IMR-90 (cell line): ENCODE data around the gene TUBB2B. TPM values are rescaled to one million over a fixed set of nuclear protein-coding genes. Genes with fewer than 3 reads are reported as not detected.

Experiments
- ATAC-seq: fragments of 200-7000 bp; cut with Tn5 transposase; 2 replicates; pipeline ENCODE4 v1.9.1; 2020; ENCODE audit warnings: low read depth, mild to moderate bottlenecking, moderate library complexity
- BruUV-seq: library from RNA; stranded (reverse); fragments of 400-500 nt; replicated peaks from 2 replicates; lab custom pipeline; 2021; lab: Mats Ljungman, UMichigan
- CTCF ChIA-PET: fragments of 300-600 bp; formaldehyde crosslinking; extraction: SDS; loops from one replicate; lab custom pipeline; 2021; ENCODE audit warnings: antibody characterized with exemption; lab: Yijun Ruan, JAX
- POLR2A ChIA-PET: fragments of 300-600 bp; sonication (Branson Sonifier 250); formaldehyde crosslinking; loops from one replicate; lab custom pipeline; 2022; ENCODE audit warnings: antibody characterized with exemption; ENCODE audit not compliant: unreplicated experiment; lab: Charles Lee
- DNase-seq: peaks from one replicate; pipeline ENCODE4 v3.0.0; 2013
- H2AFZ ChIP-seq: replicated peaks from 2 replicates; pipeline ENCODE3; 2013; ENCODE audit warnings: low read length, mild to moderate bottlenecking; ENCODE audit not compliant: poor library complexity
- H2AK5ac ChIP-seq: 2 replicates; pipeline ENCODE4 v1.6.1; 2013; ENCODE audit warnings: low read depth, low read length, inconsistent platforms
- H2AK9ac ChIP-seq: replicated peaks from 2 replicates; pipeline ENCODE3; 2013; ENCODE audit warnings: mild to moderate bottlenecking, low read depth, low read length, moderate library complexity; ENCODE audit not compliant: poor library complexity
- H2BK120ac ChIP-seq: 2 replicates; pipeline ENCODE4 v1.6.1; 2013; ENCODE audit warnings: low read depth, low read length, inconsistent platforms
- H2BK15ac ChIP-seq: 3 replicates; pipeline ENCODE4 v1.6.1; 2013; ENCODE audit warnings: low read depth, low read length, inconsistent platforms
- H2BK20ac ChIP-seq: 2 replicates; pipeline ENCODE4 v1.6.1; 2013; ENCODE audit warnings: low read depth, mild to moderate bottlenecking, inconsistent platforms, low read length, moderate library complexity
- H2BK5ac ChIP-seq: 2 replicates; pipeline ENCODE4 v1.6.1; 2013; ENCODE audit warnings: mild to moderate bottlenecking, low read depth, low read length, inconsistent platforms; ENCODE audit not compliant: poor library complexity, severe bottlenecking
- H3K14ac ChIP-seq: replicated peaks from 2 replicates; pipeline ENCODE4 v1.6.1; 2013; ENCODE audit warnings: low read depth, low read length, inconsistent platforms
- H3K18ac ChIP-seq: 2 replicates; pipeline ENCODE4 v1.6.1; 2013; ENCODE audit warnings: low read depth, low read length, control low read depth
- H3K23ac ChIP-seq: 2 replicates; pipeline ENCODE4 v1.6.1; 2013; ENCODE audit warnings: low read depth, low read length, inconsistent platforms
- H3K27ac ChIP-seq: 2 replicates; pipeline ENCODE4 v1.5.1; 2013; ENCODE audit warnings: mild to moderate bottlenecking, control low read depth, low read length; ENCODE audit not compliant: insufficient read depth
- H3K27me3 ChIP-seq: 2 replicates; pipeline ENCODE4 v1.6.1; 2013; ENCODE audit warnings: low read length; ENCODE audit not compliant: control insufficient read depth, insufficient read depth
- H3K36me3 ChIP-seq: 2 replicates; pipeline ENCODE4 v1.6.1; 2013; ENCODE audit warnings: low read length, mixed read lengths; ENCODE audit not compliant: control insufficient read depth, insufficient read depth
- H3K4ac ChIP-seq: 2 replicates; pipeline ENCODE4 v1.6.1; 2013; ENCODE audit warnings: low read depth, low read length, inconsistent platforms
- H3K4me1 ChIP-seq: 2 replicates; pipeline ENCODE4 v1.6.1; 2013; ENCODE audit warnings: low read length, mixed read lengths; ENCODE audit not compliant: control insufficient read depth, insufficient read depth
- H3K4me2 ChIP-seq: 2 replicates; pipeline ENCODE4 v1.6.1; 2013; ENCODE audit warnings: low read depth, mild to moderate bottlenecking, control low read depth, low read length, moderate library complexity
- H3K4me3 ChIP-seq: 2 replicates; pipeline ENCODE4 v1.5.1; 2013; ENCODE audit warnings: low read depth, mild to moderate bottlenecking, control low read depth, low read length, moderate library complexity; ENCODE audit not compliant: insufficient read depth
- H3K56ac ChIP-seq: 2 replicates; pipeline ENCODE4 v1.6.1; 2013; ENCODE audit warnings: low read length, inconsistent platforms; ENCODE audit not compliant: insufficient read depth; ENCODE audit errors: extremely low read depth
- H3K79me1 ChIP-seq, 2 experiments: 2 replicates each; pipeline ENCODE4 v1.6.1; 2013; ENCODE audit warnings: low read length in 2 of 2, inconsistent platforms in 1 of 2, low read depth in 1 of 2
- H3K9ac ChIP-seq: 2 replicates; pipeline ENCODE4 v1.6.1; 2013; ENCODE audit warnings: low read depth, low read length, control low read depth
- H3K9me1 ChIP-seq: 2 replicates; pipeline ENCODE4 v1.6.1; 2013; ENCODE audit warnings: low read length, inconsistent platforms; ENCODE audit not compliant: insufficient read depth
- H3K9me3 ChIP-seq: 2 replicates; pipeline ENCODE4 v1.6.1; 2013; ENCODE audit warnings: low read length; ENCODE audit not compliant: control insufficient read depth, insufficient read depth
- H4K20me1 ChIP-seq: 2 replicates; pipeline ENCODE4 v1.6.1; 2013; ENCODE audit warnings: low read length, inconsistent platforms; ENCODE audit not compliant: insufficient read depth
- H4K5ac ChIP-seq: 2 replicates; pipeline ENCODE4 v1.6.1; 2013; ENCODE audit warnings: mild to moderate bottlenecking, low read depth, low read length, control low read depth
- H4K8ac ChIP-seq, 2 experiments: 2 replicates each; pipeline ENCODE4 v1.6.1; 2013; ENCODE audit warnings: low read depth in 2 of 2, low read length in 2 of 2, control low read depth in 1 of 2, inconsistent platforms in 1 of 2
- H4K91ac ChIP-seq: 2 replicates; pipeline ENCODE4 v1.6.1; 2013; ENCODE audit warnings: low read depth, low read length, inconsistent platforms; ENCODE audit not compliant: insufficient read depth
- BHLHE40 ChIP-seq: fragments of 150-350 bp; IDR thresholded peaks from 2 replicates; pipeline ENCODE4 v1.6.1; 2016; ENCODE audit warnings: mild to moderate bottlenecking, low read depth, low read length
- CHD1 ChIP-seq: IDR thresholded peaks from 2 replicates; pipeline ENCODE4 v1.6.1; 2012; ENCODE audit warnings: low read depth, low read length, improper control_type of control experiment
- NFE2L2 ChIP-seq: fragments of 150-350 bp; IDR thresholded peaks from 2 replicates; pipeline ENCODE4 v1.6.1; 2016; ENCODE audit warnings: low read depth, mild to moderate bottlenecking, low read length
- WGBS, 2 experiments: methylation state at CpG; one replicate each; pipeline versions ENCODE4 v1.1.5 to v1.1.7; 2013; ENCODE audit warnings: missing lambda C conversion rate in 2 of 2; ENCODE audit not compliant: insufficient read length in 1 of 2; ENCODE audit errors: extremely low coverage in 2 of 2; 5-methylcytosine and 5-hydroxymethylcytosine counted together
- dilution Hi-C: fragments of 300-500 bp; cut with HindIII; formaldehyde crosslinking; loops from one replicate; pipeline ENCODE4 v1.14.3; 2018; ENCODE audit warnings: low sequenced_read_pairs; ENCODE audit not compliant: unreplicated experiment
- in situ Hi-C: fragments of 300-500 bp; cut with MboI; formaldehyde crosslinking; loops from 3 replicates; pipeline ENCODE4 v1.14.3; 2019; ENCODE audit warnings: low sequenced_read_pairs, inconsistent platforms, mixed read lengths
- intact Hi-C: fragments of 100-400 bp; cut with micrococcal nuclease; formaldehyde crosslinking; loops from 2 replicates; pipeline ENCODE4 v1.10.0; 2022
- polyA plus RNA-seq, 3 experiments: library from polyadenylated mRNA; depleted of rRNA; stranded (reverse); fragments of >200 nt; gene quantifications; 2 replicates each; pipeline ENCODE4 v1.2.3, GENCODE V29; 2012; ENCODE audit warnings: low replicate concordance in 1 of 3
- total RNA-seq: library from RNA; depleted of rRNA; stranded (reverse); fragments of >200 nt; gene quantifications from 2 replicates; pipeline ENCODE4 v1.2.3, GENCODE V29; 2012
- TF ChIP-seq, protein P1 (sequence below): conservative IDR thresholded peaks from 2 replicates; pipeline ENCODE4 v1.5.1; 2012; ENCODE audit warnings: mild to moderate bottlenecking, low read depth, low read length, improper control_type of control experiment
- TF ChIP-seq, protein P2 (sequence below): fragments of 150-350 bp; IDR thresholded peaks from 2 replicates; pipeline ENCODE4 v1.6.1; 2016; ENCODE audit warnings: low read depth, mild to moderate bottlenecking, low read length, moderate library complexity, borderline replicate concordance

Gene TUBB2B
- total and polyA plus RNA-seq, 2 of the 4 experiments (the other 2 are of a cell fraction) = 13.6 to 21.1 TPM

DNA sequence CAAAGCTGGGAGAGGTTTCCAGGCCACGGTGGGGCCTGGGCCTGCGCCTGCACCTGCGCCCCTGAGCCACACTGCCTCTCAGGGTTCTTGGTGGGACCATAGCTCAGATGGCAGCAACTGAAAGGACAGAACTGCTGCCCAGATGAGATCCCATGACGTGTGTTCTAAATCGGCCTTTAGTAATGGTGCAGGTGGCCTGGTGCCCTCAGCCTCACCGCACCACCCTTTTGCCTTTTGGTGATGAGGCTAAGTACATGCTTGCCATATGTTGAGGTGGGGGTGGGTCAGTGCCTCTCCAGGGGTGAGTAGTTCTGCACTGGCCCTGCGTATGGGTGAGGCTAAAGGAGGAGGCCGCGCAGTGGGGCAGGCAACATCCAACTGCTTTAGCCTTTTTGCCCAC, 38.7 kb upstream of the TUBB2B start:
- Histone ChIP-seq H2AFZ (no peak overlapping the region), H3K14ac (no peak overlapping the region), H2BK5ac (no peak overlapping the region), H3K27ac (no peak overlapping the region), H3K9me3 (no peaks in the 10 kb centered on the region), H3K4me3 (no peak overlapping the region), H3K4me2 (no peak overlapping the region), H3K27me3 (no peaks in the 10 kb centered on the region), H3K23ac (no peak overlapping the region), H3K9me1 (peaks cover 7% of the 10 kb centered on the region; the same call in 1 of the 2 replicates), H4K8ac (no peak overlapping the region), H3K4me1 (peaks cover 8% of the 10 kb centered on the region; the same call in 1 of the 2 replicates), H3K4ac (no peak overlapping the region), H4K91ac (no peak overlapping the region), H3K18ac (no peak overlapping the region), H2BK15ac (no peak overlapping the region), H3K79me1 (peaks cover 45 to 70% of the 10 kb centered on the region in 2 experiments), H2BK20ac (no peak overlapping the region), H2BK120ac (no peak overlapping the region), H3K36me3 (peaks cover 26% of the 10 kb centered on the region), H4K5ac (no peak overlapping the region), H3K9ac (no peak overlapping the region), H3K56ac (no peak overlapping the region), H2AK5ac (no peak overlapping the region), H4K20me1 (peaks cover 24% of the 10 kb centered on the region), H2AK9ac (no peak overlapping the region)
- no peak for ATAC-seq
- dilution Hi-C loops = no loop called here
- intact Hi-C loops = no loop called here
- POLR2A ChIA-PET = no interaction called here
- CTCF ChIA-PET = interaction anchor here (1.8 kb wide), 1 partner anchor 15 kb away, joined by 7 read pairs; no protein-coding TSS in a partner anchor
- no peak for DNase-seq
- in situ Hi-C loops = no loop called here
- no TSS peak for BruUV-seq
- TF ChIP-seq CHD1 (no peak), NFE2L2 (no peak), BHLHE40 (no peak)
- TF ChIP-seq, protein P1, sequence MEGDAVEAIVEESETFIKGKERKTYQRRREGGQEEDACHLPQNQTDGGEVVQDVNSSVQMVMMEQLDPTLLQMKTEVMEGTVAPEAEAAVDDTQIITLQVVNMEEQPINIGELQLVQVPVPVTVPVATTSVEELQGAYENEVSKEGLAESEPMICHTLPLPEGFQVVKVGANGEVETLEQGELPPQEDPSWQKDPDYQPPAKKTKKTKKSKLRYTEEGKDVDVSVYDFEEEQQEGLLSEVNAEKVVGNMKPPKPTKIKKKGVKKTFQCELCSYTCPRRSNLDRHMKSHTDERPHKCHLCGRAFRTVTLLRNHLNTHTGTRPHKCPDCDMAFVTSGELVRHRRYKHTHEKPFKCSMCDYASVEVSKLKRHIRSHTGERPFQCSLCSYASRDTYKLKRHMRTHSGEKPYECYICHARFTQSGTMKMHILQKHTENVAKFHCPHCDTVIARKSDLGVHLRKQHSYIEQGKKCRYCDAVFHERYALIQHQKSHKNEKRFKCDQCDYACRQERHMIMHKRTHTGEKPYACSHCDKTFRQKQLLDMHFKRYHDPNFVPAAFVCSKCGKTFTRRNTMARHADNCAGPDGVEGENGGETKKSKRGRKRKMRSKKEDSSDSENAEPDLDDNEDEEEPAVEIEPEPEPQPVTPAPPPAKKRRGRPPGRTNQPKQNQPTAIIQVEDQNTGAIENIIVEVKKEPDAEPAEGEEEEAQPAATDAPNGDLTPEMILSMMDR = no peak
- TF ChIP-seq, protein P2, sequence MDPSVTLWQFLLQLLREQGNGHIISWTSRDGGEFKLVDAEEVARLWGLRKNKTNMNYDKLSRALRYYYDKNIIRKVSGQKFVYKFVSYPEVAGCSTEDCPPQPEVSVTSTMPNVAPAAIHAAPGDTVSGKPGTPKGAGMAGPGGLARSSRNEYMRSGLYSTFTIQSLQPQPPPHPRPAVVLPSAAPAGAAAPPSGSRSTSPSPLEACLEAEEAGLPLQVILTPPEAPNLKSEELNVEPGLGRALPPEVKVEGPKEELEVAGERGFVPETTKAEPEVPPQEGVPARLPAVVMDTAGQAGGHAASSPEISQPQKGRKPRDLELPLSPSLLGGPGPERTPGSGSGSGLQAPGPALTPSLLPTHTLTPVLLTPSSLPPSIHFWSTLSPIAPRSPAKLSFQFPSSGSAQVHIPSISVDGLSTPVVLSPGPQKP = no peak
- no CpG with 5 or more reads among the region's 9 CpGs for WGBS, 2 experiments
